ENCODE data around the gene KRTDAP.
A peak's percentile ranks its signal among the peaks of the same experiment; 100 is the strongest.
"Not testable (repeated sequence)": the region's sequence is repeated elsewhere in the genome, so short reads cannot be mapped to it uniquely, and the experiment has no call there.

The KRTDAP gene

DNA sequence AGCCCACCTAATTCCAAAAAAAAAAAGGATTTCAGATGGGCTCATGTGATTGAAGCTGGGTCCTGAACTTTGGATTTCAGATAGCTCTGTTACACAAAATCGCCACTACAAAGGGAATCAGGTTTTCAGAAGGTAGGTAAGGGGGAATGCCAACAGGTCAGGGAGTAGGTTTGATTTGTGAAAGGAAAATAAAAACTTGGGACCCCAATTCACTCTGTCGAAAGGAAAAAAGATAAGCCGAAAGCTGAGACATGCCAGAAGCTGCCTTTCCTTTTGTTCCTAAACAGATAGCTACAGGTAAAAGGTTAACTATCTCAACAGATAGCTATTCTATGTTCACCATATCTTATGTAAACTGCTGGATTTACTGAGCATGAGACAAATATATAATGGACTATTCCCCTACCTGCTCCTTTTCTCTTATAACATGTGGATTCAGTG, 4.0 kb downstream of the KRTDAP start:
- DNase-seq (ENCODE audit: low read depth in 1 of 2, low spot score in 1 of 2), result no peak

- no peak for DNase-seq (ENCODE audit: low read depth in 1 of 2, low spot score in 1 of 2)
Measured at GRCh38 chr19:35484252-35485036, 5.8 kb downstream of the KRTDAP start.

- DNase-seq (ENCODE audit: low read depth in 1 of 2, low spot score in 1 of 2), result no peak
Measured at GRCh38 chr19:35483089-35483488, 7.2 kb downstream of the KRTDAP start.

DNA sequence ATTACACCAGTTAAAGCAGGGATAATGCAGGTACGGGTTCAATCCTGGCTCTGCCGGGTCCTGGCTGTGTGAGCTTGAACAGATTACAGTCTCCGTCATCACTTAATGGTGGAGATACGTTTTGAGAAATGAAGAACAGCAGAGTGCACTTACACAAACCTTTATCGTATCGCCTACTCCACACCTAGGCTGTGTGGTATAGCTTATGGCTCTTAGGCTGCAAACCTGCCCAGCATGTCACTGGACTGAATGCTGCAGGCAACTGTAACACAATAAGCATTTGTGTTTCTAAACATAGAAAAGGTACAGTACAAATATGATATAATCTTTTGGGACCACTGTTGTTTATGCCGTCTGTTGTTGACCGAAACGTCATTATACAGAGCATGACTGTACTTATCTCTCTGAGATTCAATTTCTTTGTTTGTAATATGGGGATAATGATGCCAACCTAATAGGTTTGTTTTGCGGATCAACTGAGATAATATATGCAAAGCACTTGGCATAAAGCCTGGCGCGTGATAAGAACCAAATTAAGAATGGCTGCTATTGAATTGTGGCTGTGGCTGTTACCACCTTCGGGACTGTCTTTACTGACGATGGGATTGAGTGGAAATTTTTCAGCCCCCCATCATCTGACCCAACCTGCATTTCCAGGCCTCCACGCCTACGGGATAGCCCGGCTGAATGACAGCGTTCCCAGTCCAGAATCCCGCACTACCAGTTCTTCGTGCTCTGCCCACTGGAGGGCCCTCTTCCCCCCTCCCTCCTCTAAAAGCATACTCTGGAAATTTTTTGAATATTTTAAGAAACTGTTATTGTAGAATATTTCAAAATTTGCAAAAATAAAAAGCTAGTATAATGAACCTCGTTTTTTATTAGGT, 11.2 kb downstream of the KRTDAP start:
- no peak for DNase-seq (ENCODE audit: low read depth in 1 of 2, low spot score in 1 of 2)

- no peak for DNase-seq (ENCODE audit: low read depth in 1 of 2, low spot score in 1 of 2)
Measured at GRCh38 chr19:35476149-35476548, 14.1 kb downstream of the KRTDAP start.

DNA sequence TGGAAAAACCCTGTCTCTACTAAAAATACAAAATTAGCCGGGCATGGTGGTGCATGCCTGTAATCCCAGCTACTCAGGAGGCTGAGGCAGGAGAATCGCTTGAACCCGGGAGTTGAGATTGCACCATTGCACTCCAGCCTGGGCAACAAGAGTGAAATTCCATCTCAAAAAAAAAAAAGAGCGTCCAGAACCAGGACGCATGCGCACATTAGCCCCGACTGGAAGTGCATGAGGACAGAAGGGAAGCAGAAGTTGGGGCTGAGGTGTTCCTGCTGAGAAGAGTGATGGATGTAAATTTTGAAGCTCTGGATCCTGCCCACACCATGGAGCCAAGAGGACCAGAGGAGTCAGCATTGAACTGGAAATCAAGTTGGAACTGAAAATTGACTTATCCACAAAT, 15.7 kb downstream of the KRTDAP start:
- DNase-seq (ENCODE audit: low read depth in 1 of 2, low spot score in 1 of 2), result not testable (repeated sequence)

DNA sequence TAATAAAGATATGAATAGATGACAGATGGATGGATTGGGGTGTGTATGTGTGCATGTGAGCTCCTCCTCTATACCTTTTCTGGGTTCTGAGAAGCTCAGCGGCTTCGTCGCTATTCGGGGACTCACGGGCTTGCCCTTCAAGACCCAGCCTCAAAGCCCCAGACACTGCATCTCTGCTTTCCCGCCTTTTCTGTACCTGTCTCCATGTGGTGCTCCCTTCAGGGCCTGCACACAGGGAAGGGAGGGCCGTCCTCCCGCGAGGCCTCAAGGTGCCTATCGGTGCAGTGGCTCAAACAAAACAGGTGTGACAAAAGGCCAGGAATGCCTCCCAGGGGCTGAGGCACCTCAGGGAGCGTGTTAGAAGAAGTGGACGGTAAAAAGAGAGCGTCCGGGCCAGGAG, 16.2 kb downstream of the KRTDAP start:
- no peak for DNase-seq (ENCODE audit: low read depth in 1 of 2, low spot score in 1 of 2)

DNA sequence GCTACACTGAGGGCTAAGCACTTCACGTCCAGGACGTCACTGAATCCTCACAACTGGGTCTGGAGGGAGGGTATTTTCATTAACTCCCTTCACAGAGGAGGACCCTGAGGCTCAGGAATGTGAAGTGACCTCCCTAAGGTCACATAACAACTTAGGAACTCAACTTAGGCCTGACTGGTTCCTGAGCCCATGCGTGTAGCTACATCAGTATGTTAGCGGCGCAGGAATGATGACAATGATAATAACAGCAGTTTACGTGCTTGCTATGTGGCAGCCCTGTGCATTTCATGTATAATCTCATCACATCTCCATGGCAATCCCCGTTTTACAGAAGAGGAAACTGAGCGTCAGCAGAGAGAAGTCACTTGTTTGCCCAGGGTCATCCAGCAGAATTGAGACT, 18.3 kb downstream of the KRTDAP start:
- no peak for DNase-seq (ENCODE audit: low read depth in 1 of 2, low spot score in 1 of 2)

DNA sequence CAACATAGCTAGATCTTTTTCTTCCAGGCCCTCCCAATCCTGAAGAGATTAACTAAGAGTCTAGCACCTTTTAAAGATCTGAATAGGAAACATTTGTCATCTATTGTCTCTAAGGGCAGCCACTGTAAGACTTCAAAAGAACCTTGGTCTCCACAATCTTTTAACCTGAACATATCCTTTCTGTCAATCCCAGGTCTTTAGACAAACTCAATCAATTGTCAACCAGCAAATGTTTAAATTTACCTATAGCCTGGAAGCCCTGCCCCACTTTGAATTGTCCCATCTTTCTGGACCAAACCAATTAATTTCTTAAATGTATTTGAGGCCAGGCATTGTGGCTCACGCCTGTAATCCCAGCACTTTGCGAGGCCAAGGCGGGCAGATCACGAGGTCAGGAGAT, 19.2 kb downstream of the KRTDAP start:
- not testable (repeated sequence) for DNase-seq (ENCODE audit: low read depth in 1 of 2, low spot score in 1 of 2)

GRCh38 chr19:35470128-35470527, 20.1 kb downstream of the KRTDAP start:
- DNase-seq (ENCODE audit: low read depth in 1 of 2, low spot score in 1 of 2), result no peak

- peak; percentile 25 to 31 for DNase-seq (ENCODE audit: low read depth in 1 of 2, low spot score in 1 of 2)
Measured at GRCh38 chr19:35468637-35469036, 21.6 kb downstream of the KRTDAP start.

GRCh38 chr19:35466259-35466658, 24.0 kb downstream of the KRTDAP start:
- DNase-seq (ENCODE audit: low read depth in 1 of 2, low spot score in 1 of 2), result no peak

DNA sequence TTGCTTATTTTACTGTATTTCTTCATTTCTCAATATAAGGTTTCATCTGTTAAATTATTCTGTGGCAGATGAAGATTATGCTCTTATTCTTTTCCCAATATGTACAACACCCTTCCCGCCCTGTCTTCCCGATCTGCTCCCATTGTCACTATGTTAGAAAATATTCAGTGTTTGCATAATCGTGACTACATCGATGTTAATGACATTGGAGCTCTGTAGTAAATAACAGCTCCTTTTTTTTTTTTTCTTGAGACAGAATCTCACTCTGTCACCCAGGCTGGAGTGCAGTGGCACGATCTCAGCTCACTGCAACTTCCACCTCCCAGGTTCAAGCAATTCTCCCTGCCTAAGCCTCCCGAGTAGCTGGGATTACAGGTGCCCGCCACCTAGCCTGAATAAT, 27.3 kb downstream of the KRTDAP start:
- not testable (repeated sequence) for DNase-seq (ENCODE audit: low read depth in 1 of 2, low spot score in 1 of 2)

GRCh38 chr19:35462476-35462953, 27.7 kb downstream of the KRTDAP start:
- peak; percentile 19 to 23 for DNase-seq (ENCODE audit: low read depth in 1 of 2, low spot score in 1 of 2)

GRCh38 chr19:35461788-35462187, 28.5 kb downstream of the KRTDAP start:
- not testable (repeated sequence) for DNase-seq (ENCODE audit: low read depth in 1 of 2, low spot score in 1 of 2)

GRCh38 chr19:35461060-35461459, 29.2 kb downstream of the KRTDAP start:
- DNase-seq (ENCODE audit: low read depth in 1 of 2, low spot score in 1 of 2), result no peak

DNA sequence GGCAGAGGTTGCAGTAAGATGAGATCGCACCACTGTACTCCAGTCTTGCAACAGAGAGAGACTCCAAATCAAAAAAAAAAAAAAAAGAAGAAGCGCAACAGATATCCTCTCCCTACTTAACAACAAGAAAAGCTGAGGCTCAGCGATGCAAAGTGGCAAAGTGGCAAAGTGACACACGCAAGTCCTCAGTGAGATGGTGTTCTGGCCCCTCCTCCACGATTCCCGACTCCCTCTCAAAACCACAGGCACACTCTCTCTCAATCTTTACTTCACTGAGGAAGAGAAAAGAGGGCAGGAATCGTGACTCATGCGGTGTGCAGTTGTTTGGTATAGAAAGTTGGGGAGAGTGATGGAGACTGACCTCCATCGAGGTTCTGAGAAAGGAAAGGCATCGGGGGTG, 29.7 kb downstream of the KRTDAP start:
- DNase-seq (ENCODE audit: low read depth in 1 of 2, low spot score in 1 of 2), result no peak

DNA sequence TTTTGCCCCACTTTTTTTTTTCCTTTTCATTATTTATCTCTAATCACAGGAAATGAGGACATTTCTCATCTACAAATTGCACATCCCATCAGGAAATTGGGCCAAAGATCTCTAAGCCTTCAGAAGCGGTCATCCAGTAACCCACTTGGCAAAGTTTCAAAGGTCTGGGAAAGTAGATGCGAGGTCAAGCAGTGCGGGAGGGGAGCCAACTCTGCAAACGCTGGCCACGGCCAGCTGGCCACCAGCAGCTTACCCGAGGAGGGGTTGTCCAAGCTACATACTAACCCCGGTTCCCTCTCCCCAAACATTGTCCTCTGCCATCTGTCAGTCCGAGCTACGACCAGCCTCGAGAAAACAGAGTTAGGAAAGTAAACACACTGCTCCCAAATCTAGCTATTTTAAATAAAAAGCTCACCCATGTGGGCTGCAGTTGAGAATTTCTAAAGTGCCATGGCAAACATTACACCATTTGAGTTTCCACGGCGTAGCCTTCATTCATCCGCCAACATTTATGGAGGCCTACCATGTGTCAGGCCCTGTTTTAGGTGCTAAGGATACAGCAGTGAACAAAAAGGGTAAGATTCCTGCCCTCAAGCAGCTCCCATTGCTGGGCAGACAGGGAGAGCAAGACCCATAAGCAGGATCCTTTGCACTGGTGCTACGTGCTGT, 30.7 kb downstream of the KRTDAP start:
- DNase-seq (ENCODE audit: low read depth in 1 of 2, low spot score in 1 of 2), result no peak

DNA sequence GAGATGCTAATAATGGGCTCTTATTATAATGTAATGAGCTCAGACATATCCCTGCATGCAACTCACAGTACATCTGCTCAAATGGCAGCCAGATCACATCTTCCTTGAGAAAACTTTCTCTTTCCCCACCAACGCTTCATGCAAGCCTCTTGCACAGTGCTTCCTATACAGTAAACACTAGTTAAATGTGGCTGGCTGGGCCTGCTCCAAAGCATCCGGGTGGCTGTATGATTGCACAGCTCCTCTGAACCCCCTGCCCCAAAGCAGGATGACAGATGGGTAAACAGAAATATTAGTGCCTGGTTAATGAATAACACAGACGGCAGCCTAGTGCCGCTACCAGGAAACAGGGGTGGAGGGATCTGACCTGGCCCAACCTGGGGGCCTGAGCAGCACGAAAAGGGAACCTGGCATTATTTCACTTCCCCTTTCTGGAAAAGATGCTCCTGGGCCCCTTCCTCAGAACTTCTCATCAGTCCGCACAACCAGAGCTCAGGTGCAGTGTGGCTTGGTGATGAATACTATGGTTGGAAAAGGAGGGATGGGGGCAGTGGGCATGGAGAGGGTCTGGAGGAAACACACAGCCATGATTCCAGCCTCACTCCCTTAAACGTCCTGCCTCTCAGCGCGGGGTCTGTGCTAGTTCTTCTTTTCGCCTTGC, 31.4 kb downstream of the KRTDAP start:
- no peak for DNase-seq (ENCODE audit: low read depth in 1 of 2, low spot score in 1 of 2)

DNA sequence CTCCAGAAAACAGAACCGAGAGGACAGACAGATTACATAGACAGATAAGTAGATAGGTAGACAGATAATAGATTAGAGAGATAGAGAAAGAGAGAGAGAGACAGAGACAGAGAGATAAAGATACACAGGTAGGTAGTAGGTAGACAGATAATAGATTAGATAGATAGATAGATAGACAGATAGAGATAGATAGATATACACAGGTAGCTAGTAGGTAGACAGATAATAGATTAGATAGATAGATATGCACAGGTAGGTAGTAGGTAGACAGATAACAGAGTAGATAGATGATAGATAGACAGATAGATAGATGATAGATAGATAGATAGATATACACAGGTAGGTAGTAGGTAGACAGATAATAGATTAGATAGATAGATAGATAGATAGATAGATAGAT, 32.1 kb downstream of the KRTDAP start:
- no peak for DNase-seq (ENCODE audit: low read depth in 1 of 2, low spot score in 1 of 2)

DNA sequence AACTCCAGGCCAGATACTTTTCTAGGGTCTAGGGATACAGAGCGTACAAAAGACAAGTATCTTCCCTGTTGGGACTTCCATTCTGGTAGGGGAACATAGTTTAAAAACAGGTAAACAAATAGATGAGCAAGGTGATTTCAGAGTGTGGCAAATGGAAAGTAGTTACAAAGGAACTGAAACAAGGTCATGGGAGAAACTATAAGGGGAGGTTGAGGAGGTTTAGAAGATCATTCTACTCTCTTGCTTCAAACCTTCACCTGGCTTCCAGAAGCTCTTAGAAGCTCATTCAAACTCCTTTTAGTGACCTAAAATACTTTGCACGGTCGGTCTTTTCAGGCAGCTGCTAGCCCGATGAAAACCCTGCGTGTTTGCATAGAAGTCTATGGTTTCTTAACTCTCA, 33.1 kb downstream of the KRTDAP start:
- DNase-seq (ENCODE audit: low read depth in 1 of 2, low spot score in 1 of 2), result no peak

Measured in activated T-helper 1 cell treated with anti-CD3 and anti-CD28 coated beads, Interleukin-2, amount 50 U/mL, for 16 hours (primary cell).